ENCODE measurements around the gene GPATCH3. TPM values are rescaled to one million over a fixed set of nuclear protein-coding genes. Genes with fewer than 3 reads are reported as not detected.

Gene GPATCH3
- total RNA-seq, 1 donor from 2014 or later = 20.4 TPM

DNA sequence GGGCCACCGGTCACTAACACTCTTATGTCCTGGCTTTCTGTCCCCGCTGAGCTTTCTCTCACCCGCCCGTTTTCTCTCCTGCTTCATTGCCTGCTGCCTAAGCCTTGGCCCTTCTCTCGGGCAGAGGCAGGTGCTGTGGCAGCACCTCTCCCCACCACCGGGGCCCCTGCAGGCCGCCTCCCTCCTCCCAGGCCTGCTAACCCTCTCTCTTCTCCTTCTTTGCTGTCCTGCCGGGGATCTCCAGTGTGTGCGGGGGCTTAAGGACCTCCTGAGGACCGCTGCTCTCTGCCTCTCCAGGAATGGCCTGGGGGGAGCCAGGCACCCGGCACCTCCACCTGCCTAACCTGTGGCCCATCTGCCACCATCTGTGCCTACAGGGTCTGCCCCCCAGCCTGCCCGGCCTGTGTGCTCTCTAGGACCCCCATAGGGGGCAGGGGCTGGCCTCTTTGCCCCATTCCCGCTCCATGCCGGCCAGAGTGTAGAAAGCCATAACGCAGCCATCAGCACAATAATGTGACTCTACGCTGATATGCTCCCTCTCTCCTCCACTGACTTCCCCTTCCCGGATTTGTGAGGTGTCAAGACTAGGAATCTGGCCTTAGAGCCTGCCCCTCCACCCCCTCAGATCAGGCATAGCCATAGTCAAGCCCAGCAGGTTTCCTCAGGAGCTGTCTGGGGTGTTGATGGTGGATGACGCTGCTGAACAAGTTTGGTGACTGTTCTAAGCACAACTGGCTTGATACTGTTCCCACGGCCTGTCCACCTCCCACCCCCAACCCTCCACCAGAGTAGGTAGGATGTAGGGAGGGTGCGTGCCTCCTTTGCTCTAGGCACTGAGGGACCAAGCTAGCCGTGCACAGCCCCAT, 43.4 kb downstream of the GPATCH3 start:
- no peak for TF ChIP-seq CTCF (IDR thresholded peaks at IDR 0.05)
- peaks cover 24% of the 10 kb centered on the region for H3K36me3 Mint-ChIP-seq (ENCODE audit: unreplicated experiment)
- no peak overlapping the region for H3K4me3 Mint-ChIP-seq (ENCODE audit: unreplicated experiment)
- H3K27ac Mint-ChIP-seq (ENCODE audit: unreplicated experiment) = no peak overlapping the region
- peaks cover 9% of the 10 kb centered on the region for H3K4me1 Mint-ChIP-seq (ENCODE audit: unreplicated experiment)
- no peaks in the 10 kb centered on the region for H3K9me3 Mint-ChIP-seq (ENCODE audit: unreplicated experiment)
- no peaks in the 10 kb centered on the region for H3K27me3 Mint-ChIP-seq (ENCODE audit: unreplicated experiment)
- DNase-seq (ENCODE audit: extremely low spot score, unreplicated experiment) = no peak

- Mint-ChIP-seq H3K36me3 (ENCODE audit: unreplicated experiment) (peaks cover 31% of the 10 kb centered on the region), H3K27ac (ENCODE audit: unreplicated experiment) (no peak overlapping the region), H3K27me3 (ENCODE audit: unreplicated experiment) (no peaks in the 10 kb centered on the region), H3K4me1 (ENCODE audit: unreplicated experiment) (peaks cover 4% of the 10 kb centered on the region), H3K4me3 (ENCODE audit: unreplicated experiment) (no peak overlapping the region), H3K9me3 (ENCODE audit: unreplicated experiment) (no peaks in the 10 kb centered on the region)
- DNase-seq (ENCODE audit: extremely low spot score, unreplicated experiment) = no peak
- no peak for TF ChIP-seq CTCF (IDR thresholded peaks at IDR 0.05)
These were observed 44.1 kb downstream of the GPATCH3 start for GRCh38 chr1:26856181-26856580.

DNA sequence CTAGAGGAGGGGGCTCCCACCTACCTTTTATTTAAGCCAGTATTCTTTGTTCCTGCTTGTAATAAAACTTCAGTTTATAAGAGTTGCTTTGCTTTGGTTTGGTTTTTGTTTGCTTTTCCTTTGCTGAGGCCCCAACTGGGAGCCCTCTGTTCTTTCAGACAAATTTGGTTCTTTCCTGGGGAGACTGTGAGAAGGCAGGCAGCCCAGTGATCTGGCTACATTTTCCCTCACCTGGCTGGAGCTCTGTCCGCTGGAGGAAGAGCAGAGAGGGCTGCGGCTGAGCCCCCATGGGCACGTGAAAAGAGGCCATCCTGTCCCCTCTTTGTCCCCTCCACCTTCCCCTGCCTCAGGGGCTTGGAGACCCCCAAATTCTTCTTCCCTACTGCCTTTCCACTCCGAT, 44.6 kb downstream of the GPATCH3 start:
- Mint-ChIP-seq H3K4me3 (ENCODE audit: unreplicated experiment) (no peak overlapping the region), H3K27ac (ENCODE audit: unreplicated experiment) (no peak overlapping the region), H3K36me3 (ENCODE audit: unreplicated experiment) (peaks cover 35% of the 10 kb centered on the region), H3K27me3 (ENCODE audit: unreplicated experiment) (no peaks in the 10 kb centered on the region), H3K4me1 (ENCODE audit: unreplicated experiment) (peaks cover 3% of the 10 kb centered on the region), H3K9me3 (ENCODE audit: unreplicated experiment) (no peaks in the 10 kb centered on the region)
- DNase-seq (ENCODE audit: extremely low spot score, unreplicated experiment) = no peak
- TF ChIP-seq CTCF (IDR thresholded peaks at IDR 0.05) = no peak

- Mint-ChIP-seq H3K4me3 (ENCODE audit: unreplicated experiment) (no peak overlapping the region), H3K27me3 (ENCODE audit: unreplicated experiment) (no peaks in the 10 kb centered on the region), H3K4me1 (ENCODE audit: unreplicated experiment) (peaks cover 3% of the 10 kb centered on the region), H3K36me3 (ENCODE audit: unreplicated experiment) (peaks cover 37% of the 10 kb centered on the region), H3K27ac (ENCODE audit: unreplicated experiment) (no peak overlapping the region), H3K9me3 (ENCODE audit: unreplicated experiment) (no peaks in the 10 kb centered on the region)
- no peak for DNase-seq (ENCODE audit: extremely low spot score, unreplicated experiment)
- no peak for TF ChIP-seq CTCF (IDR thresholded peaks at IDR 0.05)
These were observed 45.4 kb downstream of the GPATCH3 start for GRCh38 chr1:26854906-26855305.

DNA sequence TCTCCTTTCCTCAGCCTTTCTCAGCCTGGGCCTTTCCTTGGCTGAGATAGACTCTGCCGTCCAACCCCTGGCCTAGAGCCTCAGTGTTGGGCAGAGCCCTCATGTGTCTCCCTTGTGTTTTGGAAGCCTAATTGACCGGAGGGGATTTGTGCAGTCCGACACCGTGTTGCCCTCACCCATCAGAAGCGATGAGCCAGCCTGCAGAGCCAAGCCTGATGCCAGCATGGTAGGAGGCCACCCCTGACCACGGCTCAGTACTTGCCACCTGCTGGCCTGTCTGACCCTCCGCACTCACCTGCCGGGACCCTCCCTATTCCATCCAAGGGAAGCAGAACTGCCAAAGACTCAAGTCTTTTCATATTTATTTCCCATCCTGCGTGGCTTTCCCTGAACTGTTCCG, 46.7 kb downstream of the GPATCH3 start:
- DNase-seq (ENCODE audit: extremely low spot score, unreplicated experiment) = no peak
- Mint-ChIP-seq H3K9me3 (ENCODE audit: unreplicated experiment) (no peaks in the 10 kb centered on the region), H3K4me3 (ENCODE audit: unreplicated experiment) (no peak overlapping the region), H3K27me3 (ENCODE audit: unreplicated experiment) (no peaks in the 10 kb centered on the region), H3K4me1 (ENCODE audit: unreplicated experiment) (peaks cover 10% of the 10 kb centered on the region), H3K27ac (ENCODE audit: unreplicated experiment) (no peak overlapping the region), H3K36me3 (ENCODE audit: unreplicated experiment) (peaks cover 40% of the 10 kb centered on the region)
- no peak for TF ChIP-seq CTCF (IDR thresholded peaks at IDR 0.05)

Data from osteocyte (in vitro differentiated cells).